ENCODE results near the gene PLA2R1. TPM values are rescaled to one million over a fixed set of nuclear protein-coding genes. Genes with fewer than 3 reads are reported as not detected.

PLA2R1 gene
- total and polyA plus RNA-seq, 2 donors (not counting 1 experiment from before 2014, with no cell fraction given): 8.0 to 8.3 TPM

- no peak overlapping the region for H3K4me3 ChIP-seq (replicated peaks in 1 of 4; ENCODE audit: control extremely low read depth in 1 of 4, insufficient read depth in 1 of 4, low read depth in 3 of 4, low read length in 4 of 4)
- no peak overlapping the region for H3K4me2 ChIP-seq (ENCODE audit: extremely low read depth, insufficient read depth, low read length)
- no peaks in the 10 kb centered on the region for H4K20me1 ChIP-seq (ENCODE audit: control insufficient read depth, extremely low read depth, insufficient read depth, low read length)
- H3K27ac ChIP-seq (ENCODE audit: insufficient read depth, low read length): no peak overlapping the region
- H3K9me3 ChIP-seq (ENCODE audit: control insufficient read depth, insufficient read depth, low read depth, low read length): no peaks in the 10 kb centered on the region
- H3K4me1 ChIP-seq (ENCODE audit: control insufficient read depth, extremely low read depth, insufficient read depth, low read length): no peaks in the 10 kb centered on the region
- TF ChIP-seq EZH2 (IDR thresholded peaks at IDR 0.05; ENCODE audit: low read length, missing control alignments): no peak
- no peak for TF ChIP-seq CTCF (conservative IDR thresholded peaks at IDR 0.05 in 1 of 2, IDR thresholded peaks at IDR 0.05 in 1 of 2; ENCODE audit: low read depth in 1 of 2, low read length in 2 of 2)
- H3K9ac ChIP-seq (ENCODE audit: insufficient read depth, low read length): no peak overlapping the region
- DNase-seq (ENCODE audit: low read depth in 2 of 2): peak; percentile 15 to 39
- H3K79me2 ChIP-seq (ENCODE audit: control insufficient read depth, insufficient read depth, low read length): no peaks in the 10 kb centered on the region
- no peaks in the 10 kb centered on the region for H3K36me3 ChIP-seq (ENCODE audit: control insufficient read depth, insufficient read depth, low read length)
- H3K27me3 ChIP-seq (ENCODE audit: control insufficient read depth, insufficient read depth, low read length): peaks cover 2% of the 10 kb centered on the region
- no peak overlapping the region for H2AFZ ChIP-seq (ENCODE audit: low read length)
These were observed 167.0 kb downstream of the PLA2R1 start for GRCh38 chr2:159895258-159896065.

GRCh38 chr2:159894145-159894838 lies 168.1 kb downstream of the PLA2R1 start:
- TF ChIP-seq CTCF (conservative IDR thresholded peaks at IDR 0.05 in 1 of 2, IDR thresholded peaks at IDR 0.05 in 1 of 2; ENCODE audit: low read depth in 1 of 2, low read length in 2 of 2) (no peak), EZH2 (IDR thresholded peaks at IDR 0.05; ENCODE audit: low read length, missing control alignments) (no peak)
- no peaks in the 10 kb centered on the region for H3K9me3 ChIP-seq (ENCODE audit: control insufficient read depth, insufficient read depth, low read depth, low read length)
- H3K4me2 ChIP-seq (ENCODE audit: extremely low read depth, insufficient read depth, low read length): no peak overlapping the region
- peaks cover 2% of the 10 kb centered on the region for H3K27me3 ChIP-seq (ENCODE audit: control insufficient read depth, insufficient read depth, low read length)
- no peak overlapping the region for H3K4me3 ChIP-seq (replicated peaks in 1 of 4; ENCODE audit: control extremely low read depth in 1 of 4, insufficient read depth in 1 of 4, low read depth in 3 of 4, low read length in 4 of 4)
- no peaks in the 10 kb centered on the region for H3K79me2 ChIP-seq (ENCODE audit: control insufficient read depth, insufficient read depth, low read length)
- no peak overlapping the region for H3K9ac ChIP-seq (ENCODE audit: insufficient read depth, low read length)
- H3K36me3 ChIP-seq (ENCODE audit: control insufficient read depth, insufficient read depth, low read length): no peaks in the 10 kb centered on the region
- H2AFZ ChIP-seq (ENCODE audit: low read length): no peak overlapping the region
- H4K20me1 ChIP-seq (ENCODE audit: control insufficient read depth, extremely low read depth, insufficient read depth, low read length): no peaks in the 10 kb centered on the region
- H3K27ac ChIP-seq (ENCODE audit: insufficient read depth, low read length): no peak overlapping the region
- no peaks in the 10 kb centered on the region for H3K4me1 ChIP-seq (ENCODE audit: control insufficient read depth, extremely low read depth, insufficient read depth, low read length)
- no peak for DNase-seq (ENCODE audit: low read depth in 2 of 2)

DNA sequence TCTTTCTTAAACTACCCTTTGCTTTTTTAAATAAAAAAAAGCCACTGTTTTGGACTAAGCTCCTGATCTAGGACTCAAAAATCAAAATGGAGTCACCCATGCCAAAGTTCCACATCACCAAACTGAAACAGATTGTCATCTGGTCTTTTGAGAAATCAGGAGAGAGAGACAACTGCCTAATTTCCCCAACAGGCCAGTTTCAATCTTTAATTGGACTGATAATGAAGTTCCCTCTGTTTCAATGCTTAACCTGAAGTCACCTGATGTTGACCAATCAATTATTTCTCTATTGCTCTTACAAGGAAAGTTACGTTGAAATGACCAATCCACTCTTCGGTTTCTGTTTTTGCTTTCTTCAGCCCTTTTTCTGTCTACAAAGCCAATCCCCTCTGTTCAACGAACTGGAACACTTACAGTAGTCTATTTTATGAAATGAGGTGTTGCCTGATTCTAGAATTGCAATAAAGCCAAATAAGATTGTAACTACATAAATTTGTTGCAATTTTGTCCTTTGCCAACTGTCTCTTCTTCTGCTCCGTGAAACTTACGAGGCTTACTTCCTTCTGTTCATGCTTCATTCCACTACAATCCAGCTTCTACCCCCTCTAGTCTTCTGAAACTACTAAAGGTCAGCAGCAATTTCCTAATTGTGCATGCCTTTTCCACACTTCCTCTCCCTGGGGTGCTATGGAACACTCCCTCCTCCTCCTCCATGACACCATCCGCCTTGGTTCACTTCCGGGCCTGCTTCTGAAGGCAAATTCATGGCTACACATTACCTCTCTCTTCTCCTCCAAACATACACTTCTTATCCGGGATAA lies 169.2 kb downstream of the PLA2R1 start:
- H4K20me1 ChIP-seq (ENCODE audit: control insufficient read depth, extremely low read depth, insufficient read depth, low read length): no peaks in the 10 kb centered on the region
- TF ChIP-seq EZH2 (IDR thresholded peaks at IDR 0.05; ENCODE audit: low read length, missing control alignments) (no peak), CTCF (conservative IDR thresholded peaks at IDR 0.05 in 1 of 2, IDR thresholded peaks at IDR 0.05 in 1 of 2; ENCODE audit: low read depth in 1 of 2, low read length in 2 of 2) (no peak)
- H3K27ac ChIP-seq (ENCODE audit: insufficient read depth, low read length): no peak overlapping the region
- H2AFZ ChIP-seq (ENCODE audit: low read length): no peak overlapping the region
- H3K9me3 ChIP-seq (ENCODE audit: control insufficient read depth, insufficient read depth, low read depth, low read length): no peaks in the 10 kb centered on the region
- no peak overlapping the region for H3K9ac ChIP-seq (ENCODE audit: insufficient read depth, low read length)
- no peak overlapping the region for H3K4me3 ChIP-seq (replicated peaks in 1 of 4; ENCODE audit: control extremely low read depth in 1 of 4, insufficient read depth in 1 of 4, low read depth in 3 of 4, low read length in 4 of 4)
- H3K4me1 ChIP-seq (ENCODE audit: control insufficient read depth, extremely low read depth, insufficient read depth, low read length): no peaks in the 10 kb centered on the region
- no peak for DNase-seq (ENCODE audit: low read depth in 2 of 2)
- no peak overlapping the region for H3K4me2 ChIP-seq (ENCODE audit: extremely low read depth, insufficient read depth, low read length)
- no peaks in the 10 kb centered on the region for H3K27me3 ChIP-seq (ENCODE audit: control insufficient read depth, insufficient read depth, low read length)
- H3K36me3 ChIP-seq (ENCODE audit: control insufficient read depth, insufficient read depth, low read length): no peaks in the 10 kb centered on the region
- H3K79me2 ChIP-seq (ENCODE audit: control insufficient read depth, insufficient read depth, low read length): no peaks in the 10 kb centered on the region

Data from fibroblast of lung (primary cell).